Measurements from ENCODE around the gene MTHFR.

Gene MTHFR

GRCh38 chr1:11735854-11736745 is 69.7 kb downstream of the MTHFR start, which contains the start of gene AGTRAP (continued):
- TF ChIP-seq ZNF629 (tag by site-specific recombination; IDR thresholded peaks at IDR 0.05) (peak; percentile 50; the same call in 1 of the 2 replicates), ELK4 (IDR thresholded peaks at IDR 0.05; ENCODE audit: borderline replicate concordance, low read depth, low read length) (no peak), ZNF660 (tag by site-specific recombination; IDR thresholded peaks at IDR 0.05) (no peak; the same call in 1 of the 2 replicates), ZNF133 (tag by site-specific recombination; IDR thresholded peaks at IDR 0.05) (no peak), HOXA7 (CRISPR knock-in tag; IDR thresholded peaks at IDR 0.05; ENCODE audit: borderline replicate concordance) (no peak), ATF2 (tag by site-specific recombination; IDR thresholded peaks at IDR 0.05; ENCODE audit: low read depth) (no peak), ZNF2 (tag by site-specific recombination; IDR thresholded peaks at IDR 0.05) (no peak; the same call in none of the 2 replicates), ZNF394 (tag by site-specific recombination; IDR thresholded peaks at IDR 0.05; ENCODE audit: borderline replicate concordance) (no peak), ZBTB26 (tag by site-specific recombination; optimal IDR thresholded peaks at IDR 0.05) (peak; percentile 32), ZNF518A (tag by site-specific recombination; conservative IDR thresholded peaks at IDR 0.05; ENCODE audit: low read depth) (no peak), ZNF174 (tag by site-specific recombination; IDR thresholded peaks at IDR 0.05) (no peak), ZNF248 (tag by site-specific recombination; IDR thresholded peaks at IDR 0.05) (no peak), ZNF184 (tag by site-specific recombination; IDR thresholded peaks at IDR 0.05) (no peak), GLIS1 (tag by site-specific recombination; IDR thresholded peaks at IDR 0.05) (peak; percentile 90), MYNN (tag by site-specific recombination; IDR thresholded peaks at IDR 0.05; ENCODE audit: borderline replicate concordance) (no peak), ZNF24 (tag by site-specific recombination; IDR thresholded peaks at IDR 0.05) (0 out of 2 replicates have a peak, but pooled peaks have one; percentile 31), ZNF114 (tag by site-specific recombination; IDR thresholded peaks at IDR 0.05) (no peak), ZNF610 (tag by site-specific recombination; IDR thresholded peaks at IDR 0.05; ENCODE audit: borderline replicate concordance) (no peak), OSR2 (tag by site-specific recombination; IDR thresholded peaks at IDR 0.05) (no peak), ZNF157 (tag by site-specific recombination; IDR thresholded peaks at IDR 0.05) (no peak), ZNF398 (tag by site-specific recombination; IDR thresholded peaks at IDR 0.05) (peak; percentile 46; the same call in 1 of the 2 replicates), ZFHX2 (tag by site-specific recombination; conservative IDR thresholded peaks at IDR 0.05) (peak; percentile 97), ZNF350 (tag by site-specific recombination; IDR thresholded peaks at IDR 0.05) (no peak), ZNF623 (tag by site-specific recombination; IDR thresholded peaks at IDR 0.05) (no peak), ZNF777 (tag by site-specific recombination; IDR thresholded peaks at IDR 0.05; ENCODE audit: borderline replicate concordance) (no peak), ZNF837 (tag by site-specific recombination; IDR thresholded peaks at IDR 0.05) (no peak), OVOL3 (tag by site-specific recombination; IDR thresholded peaks at IDR 0.05) (no peak), ZNF416 (tag by site-specific recombination; IDR thresholded peaks at IDR 0.05) (no peak), ZBTB1 (tag by site-specific recombination; IDR thresholded peaks at IDR 0.05) (no peak), ZNF585B (tag by site-specific recombination; IDR thresholded peaks at IDR 0.05) (no peak)

Measured in HEK293 (cell line).